ENCODE results near the gene CLEC1B.
"Not testable (repeated sequence)": the region's sequence is repeated elsewhere in the genome, so short reads cannot be mapped to it uniquely, and the experiment has no call there.

CLEC1B gene

DNA sequence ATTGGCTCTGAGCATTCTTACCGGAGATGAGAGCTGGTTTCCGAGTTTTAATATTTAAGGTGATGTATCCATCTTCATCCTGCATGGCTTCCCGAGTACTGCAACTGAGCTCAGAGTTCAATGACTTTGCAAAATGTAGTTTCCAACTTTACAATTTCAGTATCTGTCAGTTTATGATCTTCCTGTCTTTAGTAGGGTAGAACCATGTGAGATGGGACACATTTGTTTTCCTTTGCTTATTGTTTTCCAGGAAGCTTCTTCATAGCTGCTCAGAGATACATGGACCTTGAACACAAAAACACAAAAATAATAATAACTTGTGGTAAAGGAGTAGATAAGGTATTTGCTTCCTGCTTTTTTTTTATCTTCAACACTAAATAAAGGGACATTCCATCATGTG lies at the start of gene CLEC1B:
CLEC1B (minus strand) TSS at position 106 of the 400 bp plus-strand sequence; CDS start at position 85, 21 bp downstream.
- no peak within 1 kb of the TSS for H3K27ac ChIP-seq (ENCODE audit: low read length)
- no peak within 1 kb of the TSS for H3K4me3 ChIP-seq (ENCODE audit: low read length in 2 of 2)
- no peaks in the 10 kb centered on the region for H3K36me3 ChIP-seq (ENCODE audit: control insufficient read depth in 2 of 2, insufficient read depth in 2 of 2, low read length in 2 of 2)
- H3K27me3 ChIP-seq (ENCODE audit: control insufficient read depth in 1 of 2, insufficient read depth in 2 of 2, low read length in 2 of 2): no peaks in the 10 kb centered on the region
- no peaks in the 10 kb centered on the region for H3K9me3 ChIP-seq (ENCODE audit: control insufficient read depth in 2 of 2, low read length in 2 of 2)
- no peak within 1 kb of the TSS for H3K9ac ChIP-seq (ENCODE audit: low read length in 2 of 2)
- no peaks in the 10 kb centered on the region for H3K4me1 ChIP-seq (ENCODE audit: control insufficient read depth, insufficient read depth, low read length)

DNA sequence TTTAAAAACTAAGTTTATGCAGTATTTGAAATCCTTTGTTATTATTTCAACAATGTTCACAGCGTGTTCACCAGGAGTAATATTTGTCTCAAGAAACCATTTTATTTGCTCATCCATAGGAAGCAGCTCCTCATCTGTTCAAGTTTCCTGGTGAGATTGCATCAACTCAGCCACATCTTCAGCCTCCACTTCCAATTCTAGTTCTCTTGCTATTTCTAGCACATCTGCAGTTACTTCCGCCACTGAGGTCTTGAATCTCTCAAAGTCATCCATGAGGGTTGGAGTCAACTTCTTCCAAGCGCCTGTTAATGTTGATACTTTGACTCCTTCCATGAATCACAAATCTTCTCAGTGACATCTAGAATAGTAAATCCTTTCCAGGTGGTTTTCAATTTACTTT lies 49.6 kb upstream of the CLEC1B start:
- Histone ChIP-seq H3K27me3 (ENCODE audit: control insufficient read depth in 1 of 2, insufficient read depth in 2 of 2, low read length in 2 of 2) (no peaks in the 10 kb centered on the region), H3K9me3 (ENCODE audit: control insufficient read depth in 2 of 2, low read length in 2 of 2) (no peaks in the 10 kb centered on the region), H3K9ac (ENCODE audit: low read length in 2 of 2) (no peak overlapping the region), H3K36me3 (ENCODE audit: control insufficient read depth in 2 of 2, insufficient read depth in 2 of 2, low read length in 2 of 2) (no peaks in the 10 kb centered on the region), H3K4me1 (ENCODE audit: control insufficient read depth, insufficient read depth, low read length) (no peaks in the 10 kb centered on the region), H3K4me3 (ENCODE audit: low read length in 2 of 2) (no peak overlapping the region), H3K27ac (ENCODE audit: low read length) (no peak overlapping the region)

DNA sequence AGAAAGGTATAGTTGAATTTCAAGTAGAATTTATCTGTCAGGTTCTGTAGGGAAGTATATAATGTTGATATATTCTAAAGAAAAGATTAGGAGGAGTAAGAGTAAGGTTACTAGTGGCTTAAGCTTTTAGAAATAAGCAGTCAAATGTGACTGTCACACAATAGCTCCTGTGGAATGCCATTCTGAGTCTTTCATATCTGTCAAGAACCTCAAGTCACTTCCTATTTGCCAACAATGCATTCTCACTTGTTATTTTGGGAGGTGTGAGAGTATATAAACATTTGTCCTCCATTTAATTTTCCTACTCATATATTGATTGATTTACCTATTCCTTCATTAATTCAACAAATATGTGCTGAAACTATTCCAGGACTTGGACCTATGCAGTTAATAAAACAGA lies 43.2 kb upstream of the CLEC1B start:
- Histone ChIP-seq H3K4me1 (ENCODE audit: control insufficient read depth, insufficient read depth, low read length) (no peaks in the 10 kb centered on the region), H3K9me3 (ENCODE audit: control insufficient read depth in 2 of 2, low read length in 2 of 2) (no peaks in the 10 kb centered on the region), H3K9ac (ENCODE audit: low read length in 2 of 2) (no peak overlapping the region), H3K27ac (ENCODE audit: low read length) (no peak overlapping the region), H3K36me3 (ENCODE audit: control insufficient read depth in 2 of 2, insufficient read depth in 2 of 2, low read length in 2 of 2) (no peaks in the 10 kb centered on the region), H3K27me3 (ENCODE audit: control insufficient read depth in 1 of 2, insufficient read depth in 2 of 2, low read length in 2 of 2) (no peaks in the 10 kb centered on the region), H3K4me3 (ENCODE audit: low read length in 2 of 2) (no peak overlapping the region)

DNA sequence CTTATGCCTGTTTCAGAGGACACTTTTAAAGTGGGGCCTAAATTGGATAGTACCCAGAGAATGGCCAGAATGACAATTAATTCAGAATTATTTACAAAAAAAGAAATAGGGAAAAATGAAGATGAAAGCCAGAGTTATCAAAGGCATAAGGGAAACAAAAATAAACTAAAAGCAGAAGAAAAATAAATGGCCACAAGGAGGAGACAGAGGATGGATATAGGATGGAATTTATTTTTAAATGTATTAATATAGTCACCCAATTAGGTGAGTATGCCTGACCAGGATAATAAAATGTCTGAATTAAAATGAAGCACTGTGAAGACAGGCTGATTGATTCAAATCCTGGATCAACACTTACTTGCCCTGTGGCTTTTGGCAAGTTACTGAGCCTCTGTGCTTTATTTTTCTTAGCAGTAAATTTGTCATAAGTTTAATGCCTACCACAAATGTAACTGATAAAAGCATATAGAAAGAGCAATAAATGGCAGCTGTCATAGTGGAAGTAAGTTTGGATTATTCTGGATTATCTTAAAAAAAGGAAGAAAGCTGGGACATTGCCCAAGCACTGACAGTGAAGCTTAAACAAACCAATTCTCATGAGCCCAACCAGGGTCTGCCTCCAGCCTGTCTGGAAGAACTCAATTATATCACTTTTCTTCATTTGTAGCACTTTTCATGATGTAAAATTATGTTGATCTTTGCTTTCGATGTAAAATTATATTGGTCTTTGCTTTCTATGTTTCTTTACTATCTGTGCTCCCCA lies 35.0 kb upstream of the CLEC1B start:
- H3K4me3 ChIP-seq (ENCODE audit: low read length in 2 of 2): no peak overlapping the region
- H3K27me3 ChIP-seq (ENCODE audit: control insufficient read depth in 1 of 2, insufficient read depth in 2 of 2, low read length in 2 of 2): no peaks in the 10 kb centered on the region
- H3K4me1 ChIP-seq (ENCODE audit: control insufficient read depth, insufficient read depth, low read length): no peaks in the 10 kb centered on the region
- no peaks in the 10 kb centered on the region for H3K9me3 ChIP-seq (ENCODE audit: control insufficient read depth in 2 of 2, low read length in 2 of 2)
- no peak overlapping the region for H3K9ac ChIP-seq (ENCODE audit: low read length in 2 of 2)
- H3K27ac ChIP-seq (ENCODE audit: low read length): no peak overlapping the region
- H3K36me3 ChIP-seq (ENCODE audit: control insufficient read depth in 2 of 2, insufficient read depth in 2 of 2, low read length in 2 of 2): no peaks in the 10 kb centered on the region

DNA sequence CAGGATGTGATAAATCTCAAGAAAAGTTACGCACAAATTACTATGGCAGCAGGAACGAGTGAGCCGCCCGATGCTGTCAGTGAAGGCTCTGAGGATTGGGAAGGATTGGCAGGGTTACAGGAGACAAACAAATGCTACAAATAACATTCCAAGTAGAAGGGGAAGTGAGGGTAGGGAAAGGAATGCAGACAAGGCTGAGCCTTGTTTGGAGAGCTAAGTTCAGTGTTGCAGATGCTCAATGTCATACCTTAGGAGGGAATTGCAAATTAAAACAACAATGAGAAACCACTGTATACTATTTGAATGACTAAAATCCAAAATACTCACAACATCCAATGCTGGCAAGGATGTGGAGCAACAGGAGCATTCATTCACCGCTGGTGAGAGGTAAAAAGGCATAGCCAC lies 32.9 kb upstream of the CLEC1B start:
- H3K27me3 ChIP-seq (ENCODE audit: control insufficient read depth in 1 of 2, insufficient read depth in 2 of 2, low read length in 2 of 2): no peaks in the 10 kb centered on the region
- no peak overlapping the region for H3K9ac ChIP-seq (ENCODE audit: low read length in 2 of 2)
- H3K27ac ChIP-seq (ENCODE audit: low read length): no peak overlapping the region
- no peaks in the 10 kb centered on the region for H3K36me3 ChIP-seq (ENCODE audit: control insufficient read depth in 2 of 2, insufficient read depth in 2 of 2, low read length in 2 of 2)
- no peaks in the 10 kb centered on the region for H3K9me3 ChIP-seq (ENCODE audit: control insufficient read depth in 2 of 2, low read length in 2 of 2)
- H3K4me1 ChIP-seq (ENCODE audit: control insufficient read depth, insufficient read depth, low read length): no peaks in the 10 kb centered on the region
- no peak overlapping the region for H3K4me3 ChIP-seq (ENCODE audit: low read length in 2 of 2)

DNA sequence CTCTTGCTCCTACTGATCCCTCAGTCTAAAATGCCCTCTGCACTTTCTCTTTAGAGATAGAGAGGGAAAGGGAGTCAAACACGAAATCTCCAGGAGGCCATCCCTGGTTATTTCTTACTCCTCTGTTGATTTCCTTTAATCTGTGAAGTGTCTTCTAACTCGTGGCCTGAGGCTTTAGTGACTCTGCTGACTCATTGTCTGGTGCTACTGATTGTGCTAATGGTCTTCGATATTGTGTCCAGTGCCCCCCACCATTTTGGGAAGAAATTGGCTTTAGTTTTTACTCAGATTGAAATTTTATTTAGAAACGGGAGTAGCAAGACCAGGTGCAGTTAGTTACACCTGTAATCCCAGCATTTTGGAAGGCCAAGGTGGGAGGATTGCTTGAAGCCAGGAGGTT lies 32.4 kb upstream of the CLEC1B start:
- H3K27ac ChIP-seq (ENCODE audit: low read length): no peak overlapping the region
- H3K4me1 ChIP-seq (ENCODE audit: control insufficient read depth, insufficient read depth, low read length): no peaks in the 10 kb centered on the region
- no peaks in the 10 kb centered on the region for H3K9me3 ChIP-seq (ENCODE audit: control insufficient read depth in 2 of 2, low read length in 2 of 2)
- no peak overlapping the region for H3K9ac ChIP-seq (ENCODE audit: low read length in 2 of 2)
- no peak overlapping the region for H3K4me3 ChIP-seq (ENCODE audit: low read length in 2 of 2)
- no peaks in the 10 kb centered on the region for H3K36me3 ChIP-seq (ENCODE audit: control insufficient read depth in 2 of 2, insufficient read depth in 2 of 2, low read length in 2 of 2)
- H3K27me3 ChIP-seq (ENCODE audit: control insufficient read depth in 1 of 2, insufficient read depth in 2 of 2, low read length in 2 of 2): no peaks in the 10 kb centered on the region

DNA sequence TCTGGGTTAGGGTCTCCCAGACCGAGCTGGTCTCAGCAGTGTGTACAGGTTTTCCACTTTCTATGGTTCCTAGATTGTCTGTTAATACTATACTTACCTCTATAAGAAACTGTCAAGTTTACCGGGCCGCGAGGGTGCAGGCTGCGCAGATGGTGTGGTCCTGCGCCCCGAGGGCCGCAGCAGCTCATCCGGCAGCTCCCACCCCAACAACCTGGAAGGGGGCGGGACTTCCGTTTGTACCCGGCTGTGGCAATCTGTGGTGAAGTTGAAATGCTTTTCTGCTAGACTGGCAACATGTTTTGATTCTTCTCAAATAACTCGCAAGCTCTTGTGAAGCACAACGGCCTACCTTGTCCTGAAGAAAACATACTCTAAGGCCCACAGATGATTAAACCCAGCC lies 31.5 kb upstream of the CLEC1B start, which contains the start of gene CLEC9A:
CLEC9A (plus strand) TSS at position 237 of the 400 bp plus-strand sequence. CDS start 22,006 bp downstream, outside the sequence.
- Histone ChIP-seq H3K27ac (ENCODE audit: low read length) (no peak within 1 kb of the TSS), H3K9ac (ENCODE audit: low read length in 2 of 2) (no peak within 1 kb of the TSS), H3K9me3 (ENCODE audit: control insufficient read depth in 2 of 2, low read length in 2 of 2) (no peaks in the 10 kb centered on the region), H3K4me1 (ENCODE audit: control insufficient read depth, insufficient read depth, low read length) (no peaks in the 10 kb centered on the region), H3K36me3 (ENCODE audit: control insufficient read depth in 2 of 2, insufficient read depth in 2 of 2, low read length in 2 of 2) (no peaks in the 10 kb centered on the region), H3K4me3 (ENCODE audit: low read length in 2 of 2) (no peak within 1 kb of the TSS), H3K27me3 (ENCODE audit: control insufficient read depth in 1 of 2, insufficient read depth in 2 of 2, low read length in 2 of 2) (no peaks in the 10 kb centered on the region)

DNA sequence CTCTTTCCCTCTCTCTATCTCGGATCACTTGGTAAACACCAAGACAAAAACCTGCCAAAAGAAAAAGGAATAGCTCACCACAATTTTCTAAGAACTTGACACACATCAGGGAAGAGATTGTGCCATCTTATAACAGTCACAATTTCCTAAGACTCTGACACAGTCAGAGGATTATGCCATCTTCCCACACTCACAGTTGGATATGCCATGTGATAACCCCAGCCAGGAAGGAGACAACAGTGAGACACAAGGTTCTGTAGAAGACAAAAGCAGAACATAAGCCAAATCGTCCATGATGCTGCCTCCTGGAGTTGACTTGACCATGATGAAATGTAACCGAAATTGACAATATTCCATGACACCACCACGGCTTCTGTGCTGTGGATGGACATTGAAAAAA lies 28.8 kb upstream of the CLEC1B start:
- Histone ChIP-seq H3K4me3 (ENCODE audit: low read length in 2 of 2) (no peak overlapping the region), H3K27me3 (ENCODE audit: control insufficient read depth in 1 of 2, insufficient read depth in 2 of 2, low read length in 2 of 2) (no peaks in the 10 kb centered on the region), H3K9ac (ENCODE audit: low read length in 2 of 2) (no peak overlapping the region), H3K36me3 (ENCODE audit: control insufficient read depth in 2 of 2, insufficient read depth in 2 of 2, low read length in 2 of 2) (no peaks in the 10 kb centered on the region), H3K4me1 (ENCODE audit: control insufficient read depth, insufficient read depth, low read length) (no peaks in the 10 kb centered on the region), H3K9me3 (ENCODE audit: control insufficient read depth in 2 of 2, low read length in 2 of 2) (no peaks in the 10 kb centered on the region), H3K27ac (ENCODE audit: low read length) (no peak overlapping the region)

DNA sequence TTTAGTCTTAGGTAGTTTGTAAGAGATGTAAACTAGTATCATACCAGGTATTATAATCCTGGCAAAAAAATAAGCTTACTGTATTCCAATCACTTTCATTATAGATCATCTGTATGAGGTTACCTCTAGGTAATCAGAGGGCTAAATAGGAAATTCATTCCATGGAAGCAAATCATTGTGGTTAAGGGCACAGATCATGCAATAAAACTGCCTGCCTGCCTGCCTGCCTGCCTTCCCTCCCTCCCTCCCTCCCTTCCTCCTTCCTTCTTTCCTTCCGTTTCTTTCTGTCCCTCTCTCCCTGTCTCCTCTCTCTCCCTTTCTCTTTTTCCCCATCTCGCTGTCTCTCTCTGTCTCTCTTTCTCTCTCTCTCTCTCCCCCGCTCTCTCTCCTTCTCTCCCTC lies 28.4 kb upstream of the CLEC1B start:
- Histone ChIP-seq H3K9ac (ENCODE audit: low read length in 2 of 2) (no peak overlapping the region), H3K27me3 (ENCODE audit: control insufficient read depth in 1 of 2, insufficient read depth in 2 of 2, low read length in 2 of 2) (no peaks in the 10 kb centered on the region), H3K4me3 (ENCODE audit: low read length in 2 of 2) (no peak overlapping the region), H3K9me3 (ENCODE audit: control insufficient read depth in 2 of 2, low read length in 2 of 2) (no peaks in the 10 kb centered on the region), H3K36me3 (ENCODE audit: control insufficient read depth in 2 of 2, insufficient read depth in 2 of 2, low read length in 2 of 2) (no peaks in the 10 kb centered on the region), H3K4me1 (ENCODE audit: control insufficient read depth, insufficient read depth, low read length) (no peaks in the 10 kb centered on the region), H3K27ac (ENCODE audit: low read length) (no peak overlapping the region)

DNA sequence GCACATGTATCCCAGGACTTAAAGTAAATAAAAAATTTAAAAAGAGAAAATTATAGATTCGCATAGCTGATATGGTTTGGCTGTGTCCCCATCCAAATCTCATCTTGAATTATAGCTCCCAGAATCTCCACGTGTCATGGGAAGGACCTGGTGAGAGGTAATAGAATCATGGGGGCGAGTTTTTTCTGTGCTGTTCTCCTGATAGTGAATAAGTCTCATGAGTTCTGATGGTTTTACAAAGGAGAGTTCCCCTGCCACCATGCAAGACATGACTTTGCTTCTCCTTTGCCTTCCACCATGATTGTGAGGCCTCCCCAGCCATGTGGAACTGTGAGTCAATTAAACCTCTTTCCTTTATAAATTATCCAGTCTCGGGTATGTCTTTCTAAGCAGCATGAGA lies 27.7 kb upstream of the CLEC1B start:
- H3K4me3 ChIP-seq (ENCODE audit: low read length in 2 of 2); H3K36me3 ChIP-seq (ENCODE audit: control insufficient read depth in 2 of 2, insufficient read depth in 2 of 2, low read length in 2 of 2); H3K9ac ChIP-seq (ENCODE audit: low read length in 2 of 2); H3K27ac ChIP-seq (ENCODE audit: low read length); H3K9me3 ChIP-seq (ENCODE audit: control insufficient read depth in 2 of 2, low read length in 2 of 2); H3K4me1 ChIP-seq (ENCODE audit: control insufficient read depth, insufficient read depth, low read length); H3K27me3 ChIP-seq (ENCODE audit: control insufficient read depth in 1 of 2, insufficient read depth in 2 of 2, low read length in 2 of 2): not testable (repeated sequence)

DNA sequence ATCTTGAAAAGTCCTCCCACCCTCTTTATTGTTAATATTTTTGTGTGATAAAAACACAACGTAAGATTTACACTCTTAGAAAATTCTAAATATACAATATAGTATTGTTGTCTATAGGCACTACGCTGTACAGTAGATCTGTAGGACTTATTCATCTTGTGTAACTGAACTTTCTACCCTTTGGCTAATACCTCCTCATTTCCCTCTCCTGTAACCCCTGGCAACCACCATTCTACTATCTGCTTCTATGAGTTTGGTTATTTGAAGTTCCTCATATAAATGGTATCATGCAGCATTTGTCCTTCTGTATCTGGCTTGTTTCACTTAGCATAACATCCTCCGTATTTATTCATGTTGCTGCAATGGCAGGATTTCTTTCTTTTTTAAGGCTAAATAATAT lies 26.3 kb upstream of the CLEC1B start:
- H3K36me3 ChIP-seq (ENCODE audit: control insufficient read depth in 2 of 2, insufficient read depth in 2 of 2, low read length in 2 of 2): no peaks in the 10 kb centered on the region

More for the DNA sequence above, 26.3 kb upstream of the CLEC1B start:
- Histone ChIP-seq H3K9me3 (ENCODE audit: control insufficient read depth in 2 of 2, low read length in 2 of 2) (no peaks in the 10 kb centered on the region), H3K27me3 (ENCODE audit: control insufficient read depth in 1 of 2, insufficient read depth in 2 of 2, low read length in 2 of 2) (no peaks in the 10 kb centered on the region), H3K27ac (ENCODE audit: low read length) (no peak overlapping the region), H3K9ac (ENCODE audit: low read length in 2 of 2) (no peak overlapping the region), H3K4me1 (ENCODE audit: control insufficient read depth, insufficient read depth, low read length) (no peaks in the 10 kb centered on the region), H3K4me3 (ENCODE audit: low read length in 2 of 2) (no peak overlapping the region)

Data from stomach smooth muscle (tissue), 2 donors.